Osteocyte (in vitro differentiated cells): ENCODE data around the gene LPCAT3. TPM values are rescaled to one million over a fixed set of nuclear protein-coding genes. Genes with fewer than 3 reads are reported as not detected.
A peak's percentile ranks its signal among the peaks of the same experiment; 100 is the strongest.
"Not testable (repeated sequence)": the region's sequence is repeated elsewhere in the genome, so short reads cannot be mapped to it uniquely, and the experiment has no call there.

Experiments
- DNase-seq: peaks from one replicate; pipeline ENCODE4 v3.0.0; 2021; ENCODE audit warnings: mixed read lengths; ENCODE audit not compliant: unreplicated experiment; ENCODE audit errors: extremely low spot score
- H3K27ac Mint-ChIP-seq: one replicate; pipeline ENCODE4 v1.8.0; 2021; ENCODE audit warnings: mild to moderate bottlenecking, mixed read lengths; ENCODE audit not compliant: unreplicated experiment
- H3K27me3 Mint-ChIP-seq: one replicate; pipeline ENCODE4 v1.8.0; 2021; ENCODE audit warnings: mixed read lengths; ENCODE audit not compliant: unreplicated experiment
- H3K36me3 Mint-ChIP-seq: one replicate; pipeline ENCODE4 v1.8.0; 2021; ENCODE audit warnings: mixed read lengths; ENCODE audit not compliant: unreplicated experiment
- H3K4me1 Mint-ChIP-seq: one replicate; pipeline ENCODE4 v1.8.0; 2021; ENCODE audit warnings: mixed read lengths; ENCODE audit not compliant: unreplicated experiment
- H3K4me3 Mint-ChIP-seq: one replicate; pipeline ENCODE4 v1.8.0; 2021; ENCODE audit warnings: mild to moderate bottlenecking, moderate library complexity, mixed read lengths; ENCODE audit not compliant: unreplicated experiment
- H3K9me3 Mint-ChIP-seq: one replicate; pipeline ENCODE4 v1.8.0; 2021; ENCODE audit warnings: mixed read lengths; ENCODE audit not compliant: unreplicated experiment
- CTCF ChIP-seq: fragments of 200-600 bp; sonication (generic); IDR thresholded peaks from 2 replicates; pipeline ENCODE4 v1.5.0; 2021; ENCODE audit warnings: antibody characterized with exemption, mild to moderate bottlenecking, moderate library complexity
- total RNA-seq: library from RNA; stranded (reverse); gene quantifications from 2 replicates; pipeline ENCODE4 v1.2.1, GENCODE V29; 2021

LPCAT3 gene
- total RNA-seq, 1 donor from 2014 or later, result 33.2 TPM

GRCh38 chr12:7046383-7047105 is 28.3 kb upstream of the LPCAT3 start:
- TF ChIP-seq CTCF, result no peak
- H3K4me3 Mint-ChIP-seq, result no peak overlapping the region
- H3K36me3 Mint-ChIP-seq, result no peaks in the 10 kb centered on the region
- peaks cover 8% of the 10 kb centered on the region for H3K4me1 Mint-ChIP-seq
- DNase-seq, result no peak
- H3K27ac Mint-ChIP-seq, result no peak overlapping the region
- H3K27me3 Mint-ChIP-seq, result peaks cover 25% of the 10 kb centered on the region
- no peaks in the 10 kb centered on the region for H3K9me3 Mint-ChIP-seq

GRCh38 chr12:7045913-7046312 is 27.6 kb upstream of the LPCAT3 start:
- Mint-ChIP-seq H3K36me3 (no peaks in the 10 kb centered on the region), H3K4me3 (no peak overlapping the region), H3K27me3 (peaks cover 19% of the 10 kb centered on the region), H3K9me3 (no peaks in the 10 kb centered on the region), H3K4me1 (peaks cover 8% of the 10 kb centered on the region), H3K27ac (no peak overlapping the region)
- DNase-seq, result no peak
- TF ChIP-seq CTCF, result no peak

- no peak for DNase-seq
- Mint-ChIP-seq H3K4me3 (no peak overlapping the region), H3K36me3 (no peaks in the 10 kb centered on the region), H3K4me1 (peaks cover 8% of the 10 kb centered on the region), H3K27me3 (peaks cover 5% of the 10 kb centered on the region), H3K9me3 (no peaks in the 10 kb centered on the region), H3K27ac (no peak overlapping the region)
- TF ChIP-seq CTCF, result peak; percentile 43
Measured at GRCh38 chr12:7042842-7043241, 24.6 kb upstream of the LPCAT3 start.

- Mint-ChIP-seq H3K4me3 (no peak overlapping the region), H3K36me3 (no peaks in the 10 kb centered on the region), H3K27ac (no peak overlapping the region), H3K9me3 (no peaks in the 10 kb centered on the region), H3K27me3 (peaks cover 5% of the 10 kb centered on the region), H3K4me1 (peaks cover 8% of the 10 kb centered on the region)
- TF ChIP-seq CTCF, result no peak
- no peak for DNase-seq
Measured at GRCh38 chr12:7039403-7039802, 21.1 kb upstream of the LPCAT3 start.

GRCh38 chr12:7038591-7038990 is 20.3 kb upstream of the LPCAT3 start:
- Mint-ChIP-seq H3K27me3 (peaks cover 10% of the 10 kb centered on the region), H3K9me3 (no peaks in the 10 kb centered on the region)
- no peak for DNase-seq

GRCh38 chr12:7037411-7037810 is 19.1 kb upstream of the LPCAT3 start:
- H3K9me3 Mint-ChIP-seq, H3K4me1 Mint-ChIP-seq, H3K4me3 Mint-ChIP-seq: not testable (repeated sequence)

More at GRCh38 chr12:7038591-7038990, 20.3 kb upstream of the LPCAT3 start:
- Mint-ChIP-seq H3K4me3 (no peak overlapping the region), H3K4me1 (peaks cover 8% of the 10 kb centered on the region), H3K27ac (no peak overlapping the region), H3K36me3 (no peaks in the 10 kb centered on the region)
- TF ChIP-seq CTCF, result no peak

More at GRCh38 chr12:7037411-7037810, 19.1 kb upstream of the LPCAT3 start:
- not testable (repeated sequence) for H3K27ac Mint-ChIP-seq, DNase-seq, H3K36me3 Mint-ChIP-seq
- peaks cover 13% of the 10 kb centered on the region for H3K27me3 Mint-ChIP-seq
